Neuronal stem cell (in vitro differentiated cells): Measurements from ENCODE around the gene PIEZO2.

Experiments
- DNase-seq: peaks from one replicate; pipeline ENCODE4 v3.0.0-alpha.2; 2013; ENCODE audit warnings: low spot score
- H2AFZ ChIP-seq: one replicate; pipeline ENCODE4 v1.6.1; 2013; ENCODE audit warnings: mild to moderate bottlenecking, low read length, inconsistent platforms
- H2AK5ac ChIP-seq: 2 replicates; pipeline ENCODE4 v1.6.1; 2013; ENCODE audit warnings: low read depth, mild to moderate bottlenecking, inconsistent platforms, low read length, moderate library complexity, mixed read lengths
- H2BK120ac ChIP-seq: 2 replicates; pipeline ENCODE4 v1.6.1; 2013; ENCODE audit warnings: low read depth, mild to moderate bottlenecking, inconsistent platforms, low read length, moderate library complexity, mixed read lengths
- H2BK12ac ChIP-seq: one replicate; pipeline ENCODE4 v1.6.1; 2013; ENCODE audit warnings: low read length, inconsistent platforms
- H2BK15ac ChIP-seq: 2 replicates; pipeline ENCODE4 v1.6.1; 2013; ENCODE audit warnings: mild to moderate bottlenecking, low read length, inconsistent platforms, mixed read lengths
- H2BK5ac ChIP-seq: one replicate; pipeline ENCODE4 v1.6.1; 2013; ENCODE audit warnings: inconsistent platforms, mild to moderate bottlenecking, low read length, moderate library complexity
- H3K14ac ChIP-seq: one replicate; pipeline ENCODE4 v1.6.1; 2013; ENCODE audit warnings: low read length, inconsistent platforms
- H3K18ac ChIP-seq: 2 replicates; pipeline ENCODE4 v1.6.1; 2013; ENCODE audit warnings: low read length, inconsistent platforms
- H3K23ac ChIP-seq: 2 replicates; pipeline ENCODE4 v1.6.1; 2013; ENCODE audit warnings: low read depth, mild to moderate bottlenecking, mixed read lengths, low read length, inconsistent platforms; ENCODE audit not compliant: poor library complexity
- H3K27ac ChIP-seq: replicated peaks from 3 replicates; pipeline ENCODE4 v1.5.1; 2013; ENCODE audit warnings: low read length, inconsistent platforms
- H3K27me3 ChIP-seq, 3 experiments: 2 replicates each; pipeline ENCODE4 v1.6.1; 2013; ENCODE audit warnings: low read length in 3 of 3, mild to moderate bottlenecking in 2 of 3, inconsistent platforms in 1 of 3, low read depth in 1 of 3, mixed read lengths in 1 of 3, moderate library complexity in 1 of 3; ENCODE audit not compliant: control insufficient read depth in 3 of 3, insufficient read depth in 3 of 3
- H3K36me3 ChIP-seq, 2 donors: replicated peaks in 1 of 2; 2 replicates each; pipeline ENCODE4 v1.6.1; 2013; ENCODE audit warnings: low read length in 2 of 2; ENCODE audit not compliant: control insufficient read depth in 2 of 2, insufficient read depth in 2 of 2
- H3K4ac ChIP-seq: 2 replicates; pipeline ENCODE4 v1.6.1; 2013; ENCODE audit warnings: inconsistent platforms, mild to moderate bottlenecking, low read length, moderate library complexity
- H3K4me1 ChIP-seq, 2 donors: 1 replicate in 1 of 2; 2 replicates in 1 of 2; pipeline ENCODE4 v1.6.1; 2013; ENCODE audit warnings: low read length in 2 of 2, low read depth in 1 of 2; ENCODE audit not compliant: control insufficient read depth in 2 of 2, insufficient read depth in 1 of 2
- H3K4me2 ChIP-seq: one replicate; pipeline ENCODE4 v1.6.1; 2013; ENCODE audit warnings: mild to moderate bottlenecking, low read length, inconsistent platforms; ENCODE audit not compliant: insufficient read depth, poor library complexity, severe bottlenecking
- H3K4me3 ChIP-seq, 2 donors: 2 replicates each; pipeline ENCODE4 v1.5.1; 2013; ENCODE audit warnings: low read length in 2 of 2, mild to moderate bottlenecking in 2 of 2, inconsistent platforms in 1 of 2, moderate library complexity in 1 of 2
- H3K79me1 ChIP-seq: one replicate; pipeline ENCODE4 v1.6.1; 2013; ENCODE audit warnings: low read depth, mild to moderate bottlenecking, inconsistent platforms, low read length, moderate library complexity
- H3K9ac ChIP-seq: one replicate; pipeline ENCODE4 v1.6.1; 2013; ENCODE audit warnings: mild to moderate bottlenecking, low read depth, low read length, inconsistent platforms; ENCODE audit not compliant: poor library complexity
- H3K9me3 ChIP-seq, 2 donors: replicated peaks in 1 of 2; 2 replicates each; pipeline versions ENCODE3 to v1.6.1; 2013; ENCODE audit warnings: low read length in 2 of 2, mild to moderate bottlenecking in 2 of 2, inconsistent platforms in 1 of 2, low read depth in 1 of 2, mixed read lengths in 1 of 2, moderate library complexity in 1 of 2; ENCODE audit not compliant: control insufficient read depth in 2 of 2, insufficient read depth in 1 of 2
- H4K8ac ChIP-seq: one replicate; pipeline ENCODE4 v1.6.1; 2013; ENCODE audit warnings: low read depth, mild to moderate bottlenecking, inconsistent platforms, low read length, moderate library complexity
- H4K91ac ChIP-seq: one replicate; pipeline ENCODE4 v1.6.1; 2013; ENCODE audit warnings: low read length, low read depth, mild to moderate bottlenecking, inconsistent platforms; ENCODE audit not compliant: poor library complexity
- WGBS, 2 donors: extraction: QIAGEN DNeasy Blood & Tissue Kit; methylation state at CpG; one replicate each; pipeline ENCODE4 v1.1.7; 2013; ENCODE audit warnings: missing lambda C conversion rate in 2 of 2, mixed read lengths in 1 of 2; ENCODE audit not compliant: insufficient read length in 2 of 2, insufficient replicate concordance in 1 of 2; ENCODE audit errors: extremely low coverage in 2 of 2; 5-methylcytosine and 5-hydroxymethylcytosine counted together

Gene PIEZO2

GRCh38 chr18:10755855-10756254 is 393.5 kb downstream of the PIEZO2 start:
- Histone ChIP-seq H4K91ac (no peak overlapping the region), H3K36me3 (no peaks in the 10 kb centered on the region), H3K4me3 (no peak overlapping the region), H3K4ac (no peak overlapping the region), H3K79me1 (no peaks in the 10 kb centered on the region), H3K4me1 (peaks cover 0 to 2% of the 10 kb centered on the region in 2 donors), H2BK120ac (no peak overlapping the region), H3K23ac (no peak overlapping the region), H3K27ac (no peak overlapping the region), H3K14ac (no peak overlapping the region), H2BK12ac (no peak overlapping the region), H3K9me3 (no peaks in the 10 kb centered on the region), H2BK5ac (no peak overlapping the region), H4K8ac (no peak overlapping the region), H2BK15ac (no peak overlapping the region), H2AFZ (no peak overlapping the region), H3K9ac (no peak overlapping the region), H3K18ac (no peak overlapping the region), H3K4me2 (no peak overlapping the region), H3K27me3 (no peaks in the 10 kb centered on the region), H2AK5ac (no peak overlapping the region)
- DNase-seq = no peak
- WGBS, 2 donors = 100% methylated on average over 1 of the region's 1 CpG; no CpG with 5 or more reads in 1 of the 2 donors

GRCh38 chr18:10754128-10754527 is 395.2 kb downstream of the PIEZO2 start:
- Histone ChIP-seq H3K4me3 (no peak overlapping the region), H4K8ac (no peak overlapping the region), H3K4ac (no peak overlapping the region), H2BK5ac (no peak overlapping the region), H3K14ac (no peak overlapping the region), H4K91ac (no peak overlapping the region), H2BK120ac (no peak overlapping the region), H2BK15ac (no peak overlapping the region), H3K18ac (no peak overlapping the region), H3K79me1 (no peaks in the 10 kb centered on the region), H3K4me2 (no peak overlapping the region), H3K9me3 (no peaks in the 10 kb centered on the region), H3K27ac (no peak overlapping the region), H3K36me3 (no peaks in the 10 kb centered on the region), H3K27me3 (no peaks in the 10 kb centered on the region), H2AK5ac (no peak overlapping the region), H2AFZ (no peak overlapping the region), H2BK12ac (no peak overlapping the region), H3K4me1 (peaks cover 0 to 8% of the 10 kb centered on the region in 2 donors), H3K23ac (no peak overlapping the region), H3K9ac (no peak overlapping the region)
- no CpG with 5 or more reads among the region's 4 CpGs for WGBS, 2 donors
- no peak for DNase-seq

- H3K9ac ChIP-seq = no peak overlapping the region
- H2AK5ac ChIP-seq = no peak overlapping the region
- no peak overlapping the region for H3K4ac ChIP-seq
- H3K18ac ChIP-seq = no peak overlapping the region
- no peak overlapping the region for H3K27ac ChIP-seq
- peaks cover 0 to 8% of the 10 kb centered on the region in 2 donors for H3K4me1 ChIP-seq
- no peak overlapping the region for H3K23ac ChIP-seq
- WGBS, 2 donors = no CpG with 5 or more reads among the region's 8 CpGs
- H4K8ac ChIP-seq = no peak overlapping the region
- no peak overlapping the region for H2BK5ac ChIP-seq
- H2AFZ ChIP-seq = no peak overlapping the region
- H3K27me3 ChIP-seq = no peaks in the 10 kb centered on the region
- H3K36me3 ChIP-seq = no peaks in the 10 kb centered on the region
- no peak overlapping the region for H4K91ac ChIP-seq
- no peak overlapping the region for H2BK120ac ChIP-seq
- no peak for DNase-seq
- no peak overlapping the region for H3K4me3 ChIP-seq
- H3K79me1 ChIP-seq = no peaks in the 10 kb centered on the region
- H2BK12ac ChIP-seq = no peak overlapping the region
- H2BK15ac ChIP-seq = no peak overlapping the region
- H3K9me3 ChIP-seq = no peaks in the 10 kb centered on the region
- H3K14ac ChIP-seq = no peak overlapping the region
- no peak overlapping the region for H3K4me2 ChIP-seq
Observed at GRCh38 chr18:10752382-10752781, 397.0 kb downstream of the PIEZO2 start.

GRCh38 chr18:10751653-10752052 is 397.7 kb downstream of the PIEZO2 start:
- no CpG with 5 or more reads among the region's 8 CpGs for WGBS, 2 donors
- H3K9ac ChIP-seq = no peak overlapping the region
- H2BK120ac ChIP-seq = no peak overlapping the region
- H3K9me3 ChIP-seq = no peaks in the 10 kb centered on the region
- no peaks in the 10 kb centered on the region for H3K27me3 ChIP-seq
- H3K4me1 ChIP-seq = peaks cover 0 to 8% of the 10 kb centered on the region in 2 donors
- no peak overlapping the region for H2AFZ ChIP-seq
- no peak overlapping the region for H2BK12ac ChIP-seq
- DNase-seq = no peak
- H3K36me3 ChIP-seq = no peaks in the 10 kb centered on the region
- no peak overlapping the region for H3K14ac ChIP-seq
- no peaks in the 10 kb centered on the region for H3K79me1 ChIP-seq
- H2BK5ac ChIP-seq = no peak overlapping the region
- H3K4ac ChIP-seq = no peak overlapping the region
- H4K91ac ChIP-seq = no peak overlapping the region
- H2AK5ac ChIP-seq = no peak overlapping the region
- no peak overlapping the region for H4K8ac ChIP-seq
- H3K18ac ChIP-seq = no peak overlapping the region
- no peak overlapping the region for H2BK15ac ChIP-seq
- H3K27ac ChIP-seq = no peak overlapping the region
- no peak overlapping the region for H3K4me3 ChIP-seq
- no peak overlapping the region for H3K23ac ChIP-seq
- H3K4me2 ChIP-seq = no peak overlapping the region
